Neural cell (in vitro differentiated cells): ENCODE data around the gene ZBTB7C. TPM values are rescaled to one million over a fixed set of nuclear protein-coding genes. Genes with fewer than 3 reads are reported as not detected.

Experiments used
- H2AFZ ChIP-seq: fragments of 200-600, 300-800 bp; sonication (generic), shearing (Covaris generic); 2 replicates; pipeline ENCODE4 v1.6.0; 2014; ENCODE audit warnings: low read depth, mild to moderate bottlenecking, antibody characterized with exemption, low read length, moderate library complexity
- H3F3A ChIP-seq: fragments of 200-600 bp; shearing (Covaris generic); 2 replicates; pipeline ENCODE4 v1.6.1; 2016; ENCODE audit warnings: mild to moderate bottlenecking, moderate library complexity, mixed read lengths, antibody characterized with exemption, low read length; ENCODE audit not compliant: insufficient read depth, poor library complexity, severe bottlenecking
- H3K27ac ChIP-seq: fragments of 200-600, 300-800 bp; sonication (generic), shearing (Covaris generic); 2 replicates; pipeline ENCODE4 v1.5.1; 2014; ENCODE audit warnings: mild to moderate bottlenecking, low read length, moderate library complexity
- H3K27me3 ChIP-seq: fragments of 300-800, 200-600 bp; sonication (generic), shearing (Covaris generic); 2 replicates; pipeline ENCODE4 v1.6.0; 2014; ENCODE audit warnings: mild to moderate bottlenecking, low read depth, low read length, moderate library complexity; ENCODE audit not compliant: insufficient read depth
- H3K36me3 ChIP-seq: fragments of 300-800, 200-600 bp; sonication (generic), shearing (Covaris generic); 2 replicates; pipeline ENCODE4 v1.5.1; 2014; ENCODE audit warnings: mild to moderate bottlenecking, antibody characterized with exemption, low read length, moderate library complexity; ENCODE audit not compliant: insufficient read depth
- H3K4me2 ChIP-seq: fragments of 300-800, 200-600 bp; sonication (generic), shearing (Covaris generic); 2 replicates; pipeline ENCODE4 v1.6.0; 2014; ENCODE audit warnings: mild to moderate bottlenecking, low read length
- H3K4me3 ChIP-seq: fragments of 300-800, 200-600 bp; sonication (generic), shearing (Covaris generic); 2 replicates; pipeline ENCODE4 v1.5.1; 2014; ENCODE audit warnings: mild to moderate bottlenecking, low read length, moderate library complexity
- H3K79me2 ChIP-seq: fragments of 200-600 bp; shearing (Covaris generic); replicated peaks from 2 replicates; pipeline ENCODE4 v1.6.0; 2014; ENCODE audit warnings: mild to moderate bottlenecking, low read length, moderate library complexity; ENCODE audit not compliant: insufficient read depth
- H3K9ac ChIP-seq: fragments of 300-800, 200-600 bp; sonication (generic), shearing (Covaris generic); 2 replicates; pipeline ENCODE4 v1.6.1; 2016; ENCODE audit warnings: mild to moderate bottlenecking, low read length, mixed read lengths
- H3K9me2 ChIP-seq: fragments of 200-600 bp; shearing (Covaris generic); 2 replicates; pipeline ENCODE4 v1.6.1; 2016; ENCODE audit warnings: mild to moderate bottlenecking, low read length, mixed read lengths; ENCODE audit not compliant: insufficient read depth
- H3K9me3 ChIP-seq: fragments of 200-600, 300-800 bp; sonication (generic), shearing (Covaris generic); 2 replicates; pipeline ENCODE4 v1.6.1; 2016; ENCODE audit warnings: mild to moderate bottlenecking, mixed run types, low read length, moderate library complexity, mixed read lengths
- H4K20me1 ChIP-seq: fragments of 200-600 bp; shearing (Covaris generic); 2 replicates; pipeline ENCODE4 v1.6.1; 2016; ENCODE audit warnings: mild to moderate bottlenecking, mixed run types; ENCODE audit not compliant: insufficient read depth
- CTCF ChIP-seq: fragments of 450-650 bp; IDR thresholded peaks from 2 replicates; pipeline ENCODE4 v1.5.1; 2014; ENCODE audit warnings: antibody characterized with exemption, mild to moderate bottlenecking, moderate library complexity; ENCODE audit not compliant: poor library complexity, severe bottlenecking
- EP300 ChIP-seq: fragments of 450-650 bp; conservative IDR thresholded peaks from 2 replicates; pipeline ENCODE4 v1.6.1; 2014; ENCODE audit warnings: antibody characterized with exemption, mild to moderate bottlenecking, moderate library complexity; ENCODE audit not compliant: poor library complexity, severe bottlenecking
- EZH2 ChIP-seq: fragments of 200-600, 300-800 bp; shearing (Covaris generic), sonication (generic); IDR thresholded peaks from 2 replicates; pipeline ENCODE4 v1.6.1; 2014; ENCODE audit warnings: antibody characterized with exemption, low read length, borderline replicate concordance, mild to moderate bottlenecking; ENCODE audit not compliant: insufficient read depth, poor library complexity, severe bottlenecking
- MXI1 ChIP-seq: fragments of 450-650 bp; conservative IDR thresholded peaks from 2 replicates; pipeline ENCODE4 v1.6.1; 2014; ENCODE audit warnings: antibody characterized with exemption, mild to moderate bottlenecking; ENCODE audit not compliant: poor library complexity, severe bottlenecking
- POLR2AphosphoS5 ChIP-seq: IDR thresholded peaks from 2 replicates; pipeline ENCODE4 v1.6.1; 2012
- RAD21 ChIP-seq: fragments of 450-650 bp; conservative IDR thresholded peaks from 2 replicates; pipeline ENCODE4 v1.6.1; 2014; ENCODE audit warnings: antibody characterized with exemption, mild to moderate bottlenecking, moderate library complexity
- REST ChIP-seq: IDR thresholded peaks from 2 replicates; pipeline ENCODE4 v1.6.1; 2012; ENCODE audit warnings: borderline replicate concordance
- SMC3 ChIP-seq: fragments of 450-650 bp; conservative IDR thresholded peaks from 2 replicates; pipeline ENCODE4 v1.6.1; 2014; ENCODE audit warnings: antibody characterized with exemption, mild to moderate bottlenecking, moderate library complexity; ENCODE audit not compliant: poor library complexity
- TAF1 ChIP-seq: IDR thresholded peaks from 2 replicates; pipeline ENCODE4 v1.6.1; 2012; ENCODE audit warnings: low read depth
- polyA plus RNA-seq: library from polyadenylated mRNA; depleted of rRNA; stranded (reverse); fragments of >200 nt; gene quantifications from 2 replicates; pipeline ENCODE4 v1.2.3, GENCODE V29; 2014

ZBTB7C gene
- polyA plus RNA-seq, 1 donor from 2014 or later, result 2.4 TPM

- H3K27me3 ChIP-seq, result no peaks in the 10 kb centered on the region
- peaks cover 2% of the 10 kb centered on the region for H3F3A ChIP-seq
- H3K4me2 ChIP-seq, result no peak overlapping the region
- no peak overlapping the region for H2AFZ ChIP-seq
- no peaks in the 10 kb centered on the region for H4K20me1 ChIP-seq
- no peaks in the 10 kb centered on the region for H3K9me2 ChIP-seq
- no peak for TF ChIP-seq REST
- H3K9ac ChIP-seq, result peak overlapping the region; percentile 0
- H3K36me3 ChIP-seq, result no peaks in the 10 kb centered on the region
- H3K9me3 ChIP-seq, result no peaks in the 10 kb centered on the region
- peak overlapping the region; percentile 25 for H3K27ac ChIP-seq
- no peak overlapping the region for H3K4me3 ChIP-seq
- no peaks in the 10 kb centered on the region for H3K79me2 ChIP-seq
These were observed 143.9 kb downstream of the ZBTB7C start for GRCh38 chr18:48265328-48265727.

- H3K79me2 ChIP-seq, result no peaks in the 10 kb centered on the region
- no peaks in the 10 kb centered on the region for H4K20me1 ChIP-seq
- H3F3A ChIP-seq, result peaks cover 2% of the 10 kb centered on the region
- no peak overlapping the region for H3K4me2 ChIP-seq
- peak overlapping the region; percentile 67 for H3K27ac ChIP-seq
- no peaks in the 10 kb centered on the region for H3K36me3 ChIP-seq
- peak overlapping the region; percentile 28 for H2AFZ ChIP-seq
- H3K9me3 ChIP-seq, result no peaks in the 10 kb centered on the region
- TF ChIP-seq MXI1, result no peak
- no peak for TF ChIP-seq RAD21
- peak; percentile 25 for TF ChIP-seq POLR2AphosphoS5
- H3K9ac ChIP-seq, result peak overlapping the region; percentile 42
- no peak overlapping the region for H3K4me3 ChIP-seq
- no peaks in the 10 kb centered on the region for H3K27me3 ChIP-seq
- H3K9me2 ChIP-seq, result no peaks in the 10 kb centered on the region
These were observed 145.0 kb downstream of the ZBTB7C start for GRCh38 chr18:48263914-48264902.

- H4K20me1 ChIP-seq, result no peaks in the 10 kb centered on the region
- no peaks in the 10 kb centered on the region for H3K9me3 ChIP-seq
- H3K27ac ChIP-seq, result peak overlapping the region; percentile 67
- H3F3A ChIP-seq, result peaks cover 2% of the 10 kb centered on the region
- no peaks in the 10 kb centered on the region for H3K9me2 ChIP-seq
- H3K4me2 ChIP-seq, result no peak overlapping the region
- TF ChIP-seq CTCF, result no peak
- no peak for TF ChIP-seq MXI1
- no peak for TF ChIP-seq SMC3
- TF ChIP-seq RAD21, result no peak
- TF ChIP-seq EZH2, result no peak
- no peak for TF ChIP-seq POLR2AphosphoS5
- no peak for TF ChIP-seq TAF1
- no peak for TF ChIP-seq EP300
- no peak for TF ChIP-seq REST
- H2AFZ ChIP-seq, result peak overlapping the region; percentile 28
- H3K27me3 ChIP-seq, result no peaks in the 10 kb centered on the region
- H3K79me2 ChIP-seq, result no peaks in the 10 kb centered on the region
- no peak overlapping the region for H3K9ac ChIP-seq
- no peak overlapping the region for H3K4me3 ChIP-seq
- no peaks in the 10 kb centered on the region for H3K36me3 ChIP-seq
These were observed 145.9 kb downstream of the ZBTB7C start for GRCh38 chr18:48263192-48263853.
